ENCODE results near the gene SLC26A4.
"Not testable (repeated sequence)": the region's sequence is repeated elsewhere in the genome, so short reads cannot be mapped to it uniquely, and the experiment has no call there.

The SLC26A4 gene

GRCh38 chr7:107660381-107661080 lies at the start of gene SLC26A4:
Gene SLC26A4 (plus strand): TSS chr7:107660828. CDS start chr7:107661642, 814 bp downstream.
- DNase-seq: no peak

GRCh38 chr7:107613439-107613838 lies 47.2 kb upstream of the SLC26A4 start:
- no peak for DNase-seq

GRCh38 chr7:107613948-107614347 lies 46.7 kb upstream of the SLC26A4 start:
- no peak for DNase-seq

- no peak for DNase-seq
Measured at GRCh38 chr7:107614425-107614824, 46.2 kb upstream of the SLC26A4 start.

GRCh38 chr7:107615910-107616680 lies 44.5 kb upstream of the SLC26A4 start:
- DNase-seq: no peak

GRCh38 chr7:107622429-107622828 lies 38.2 kb upstream of the SLC26A4 start:
- DNase-seq: no peak

GRCh38 chr7:107622894-107623293 lies 37.7 kb upstream of the SLC26A4 start:
- peak in 1 of 14 donors; percentile 7 for DNase-seq

GRCh38 chr7:107627002-107627401 lies 33.6 kb upstream of the SLC26A4 start:
- DNase-seq: no peak

GRCh38 chr7:107628461-107629064 lies 32.1 kb upstream of the SLC26A4 start:
- no peak for DNase-seq

- DNase-seq: no peak
Measured at GRCh38 chr7:107630342-107630741, 30.3 kb upstream of the SLC26A4 start.

GRCh38 chr7:107631588-107632491 lies 28.8 kb upstream of the SLC26A4 start:
- no peak for DNase-seq

GRCh38 chr7:107632492-107632865 lies 28.1 kb upstream of the SLC26A4 start:
- no peak for DNase-seq

GRCh38 chr7:107638594-107638993 lies 22.0 kb upstream of the SLC26A4 start:
- no peak for DNase-seq

- not testable (repeated sequence) for DNase-seq
Measured at GRCh38 chr7:107639070-107639469, 21.6 kb upstream of the SLC26A4 start.

GRCh38 chr7:107641676-107642075 lies 19.0 kb upstream of the SLC26A4 start:
- DNase-seq: no peak

GRCh38 chr7:107642501-107642900 lies 18.1 kb upstream of the SLC26A4 start:
- no peak for DNase-seq

GRCh38 chr7:107643407-107643806 lies 17.2 kb upstream of the SLC26A4 start:
- no peak for DNase-seq

- no peak for DNase-seq
Measured at GRCh38 chr7:107643938-107644308, 16.7 kb upstream of the SLC26A4 start.

- DNase-seq: no peak
Measured at GRCh38 chr7:107644309-107644974, 16.2 kb upstream of the SLC26A4 start.

- DNase-seq: no peak
Measured at GRCh38 chr7:107652642-107653041, 8.0 kb upstream of the SLC26A4 start.

GRCh38 chr7:107658467-107658866 lies 2.2 kb upstream of the SLC26A4 start:
- DNase-seq: no peak

GRCh38 chr7:107659666-107660065 lies 962 bp upstream of the SLC26A4 start:
- no peak for DNase-seq

Data from C1 segment of cervical spinal cord (tissue), 14 donors.